ENCODE results near the gene KIF26A. TPM values are rescaled to one million over a fixed set of nuclear protein-coding genes. Genes with fewer than 3 reads are reported as not detected.

KIF26A gene
- total and polyA plus RNA-seq, 2 of the 13 experiments (the other 11 are each of a cell fraction or from before 2014, with no cell fraction given): not detected

- DNase-seq (ENCODE audit: low spot score) (no peak), ATAC-seq (no peak), FAIRE-seq (no peak)
- no peak overlapping the region for H2AFZ ChIP-seq (ENCODE audit: low read length)
- H3K9me3 ChIP-seq (ENCODE audit: low read length): no peaks in the 10 kb centered on the region
- H3K36me3 ChIP-seq (replicated peaks in 1 of 2; ENCODE audit: control insufficient read depth in 1 of 2, insufficient read depth in 2 of 2, low read length in 2 of 2): no peaks in the 10 kb centered on the region
- in situ Hi-C loops (cut with HindIII; ENCODE audit: extremely low pct_ligation_motif_present, low pct_unique_long_range_greater_than_20kb) (no loop called here), intact Hi-C loops (cut with micrococcal nuclease; ENCODE audit: unreplicated experiment) (no loop called here)
- H3K27me3 ChIP-seq (ENCODE audit: control insufficient read depth in 1 of 2, insufficient read depth in 2 of 2, low read length in 2 of 2): peaks cover 5 to 29% of the 10 kb centered on the region in 2 experiments
- H3K79me2 ChIP-seq (ENCODE audit: insufficient read depth, low read length): no peaks in the 10 kb centered on the region
- H3K4me1 ChIP-seq (ENCODE audit: insufficient read depth, low read length): no peaks in the 10 kb centered on the region
- ChIA-PET POLR2A (no interaction called here), CTCF (ENCODE audit: low intra/inter-chr PET ratio, low total read pairs) (no interaction called here)
- BruUV-seq (replicated peaks): no TSS peak
- TF ChIP-seq JUND (CRISPR knock-in tag; IDR thresholded peaks at IDR 0.05): no peak
- TF ChIP-seq MZF1 (CRISPR knock-in tag; IDR thresholded peaks at IDR 0.05; ENCODE audit: borderline replicate concordance): no peak
- TF ChIP-seq, protein P1, sequence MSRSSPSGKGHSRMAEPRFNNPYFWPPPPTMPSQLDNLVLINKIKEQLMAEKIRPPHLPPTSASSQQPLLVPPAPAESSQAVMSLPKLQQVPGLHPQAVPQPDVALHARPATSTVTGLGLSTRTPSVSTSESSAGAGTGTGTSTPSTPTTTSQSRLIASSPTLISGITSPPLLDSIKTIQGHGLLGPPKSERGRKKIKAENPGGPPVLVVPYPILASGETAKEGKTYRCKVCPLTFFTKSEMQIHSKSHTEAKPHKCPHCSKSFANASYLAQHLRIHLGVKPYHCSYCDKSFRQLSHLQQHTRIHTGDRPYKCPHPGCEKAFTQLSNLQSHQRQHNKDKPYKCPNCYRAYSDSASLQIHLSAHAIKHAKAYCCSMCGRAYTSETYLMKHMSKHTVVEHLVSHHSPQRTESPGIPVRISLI (CRISPR knock-in tag; IDR thresholded peaks at IDR 0.05; ENCODE audit: borderline replicate concordance): no peak
- no peak for TF ChIP-seq FOXA1 (IDR thresholded peaks at IDR 0.05)
- no peak for TF ChIP-seq FOXA1 (CRISPR knock-in tag; IDR thresholded peaks at IDR 0.05)
- no peak for TF ChIP-seq LCORL (IDR thresholded peaks at IDR 0.05)
- no peak for TF ChIP-seq LCORL (CRISPR knock-in tag; IDR thresholded peaks at IDR 0.05)
- no peak for TF ChIP-seq GLI4 (CRISPR knock-in tag; IDR thresholded peaks at IDR 0.05; ENCODE audit: borderline replicate concordance)
- no peak for TF ChIP-seq SUZ12 (IDR thresholded peaks at IDR 0.05; ENCODE audit: low read depth, low read length)
- no peak for TF ChIP-seq TFE3 (CRISPR knock-in tag; IDR thresholded peaks at IDR 0.05)
- TF ChIP-seq ZBTB4 (CRISPR knock-in tag; IDR thresholded peaks at IDR 0.05; ENCODE audit: borderline replicate concordance): no peak
- TF ChIP-seq KLF13 (CRISPR knock-in tag; IDR thresholded peaks at IDR 0.05): no peak
- H3K4me2 ChIP-seq (ENCODE audit: low read depth, low read length): no peak overlapping the region
- 81% methylated on average over 10 of the region's 83 CpGs for WGBS (ENCODE audit: low lambda C conversion rate)
- H3K9ac ChIP-seq (ENCODE audit: insufficient read depth, low read depth, low read length): no peak overlapping the region
- no peak overlapping the region; a peak in 1 of 6 replicates for H3K4me3 ChIP-seq (replicated peaks in 1 of 3; ENCODE audit: insufficient read depth in 1 of 3, low read depth in 2 of 3, low read length in 3 of 3)
- H3K27ac ChIP-seq (ENCODE audit: extremely low read length, insufficient read depth, low read length): no peak overlapping the region
- H4K20me1 ChIP-seq (ENCODE audit: insufficient read depth, low read length): no peaks in the 10 kb centered on the region
Observed at GRCh38 chr14:104116756-104117340, 21.5 kb upstream of the KIF26A start.

Data from HepG2 (cell line).